ENCODE measurements around the gene CYP2S1.

Gene CYP2S1

GRCh38 chr19:41214161-41214560, 21.1 kb downstream of the CYP2S1 start:
- H3K4me3 ChIP-seq (ENCODE audit: control insufficient read depth, low read depth, low read length) = no peak overlapping the region
- TF ChIP-seq CTCF (IDR thresholded peaks at IDR 0.05; ENCODE audit: control insufficient read depth, insufficient read depth, low read depth, low read length, missing control alignments) = no peak
- no peak for DNase-seq (ENCODE audit: low read depth)

GRCh38 chr19:41217741-41218140, 24.7 kb downstream of the CYP2S1 start:
- H3K4me3 ChIP-seq (ENCODE audit: control insufficient read depth, low read depth, low read length) = no peak overlapping the region
- TF ChIP-seq CTCF (IDR thresholded peaks at IDR 0.05; ENCODE audit: control insufficient read depth, insufficient read depth, low read depth, low read length, missing control alignments) = no peak
- DNase-seq (ENCODE audit: low read depth) = no peak

GRCh38 chr19:41218249-41218614, 25.2 kb downstream of the CYP2S1 start:
- no peak overlapping the region for H3K4me3 ChIP-seq (ENCODE audit: control insufficient read depth, low read depth, low read length)
- TF ChIP-seq CTCF (IDR thresholded peaks at IDR 0.05; ENCODE audit: control insufficient read depth, insufficient read depth, low read depth, low read length, missing control alignments) = no peak
- no peak for DNase-seq (ENCODE audit: low read depth)

- peak within 1 kb of the TSS; percentile 69 for H3K4me3 ChIP-seq (ENCODE audit: control insufficient read depth, low read depth, low read length)
- DNase-seq (ENCODE audit: low read depth) = peak; percentile 56
- no peak for TF ChIP-seq CTCF (IDR thresholded peaks at IDR 0.05; ENCODE audit: control insufficient read depth, insufficient read depth, low read depth, low read length, missing control alignments)
Observed at GRCh38 chr19:41218615-41219507, 25.8 kb downstream of the CYP2S1 start, which contains the start of gene AXL. TSS of gene AXL (plus strand) at chr19:41219223. CDS start at chr19:41219393, 170 bp downstream.

GRCh38 chr19:41219924-41220567, 27.0 kb downstream of the CYP2S1 start:
- no peak for TF ChIP-seq CTCF (IDR thresholded peaks at IDR 0.05; ENCODE audit: control insufficient read depth, insufficient read depth, low read depth, low read length, missing control alignments)
- peak overlapping the region; percentile 69 for H3K4me3 ChIP-seq (ENCODE audit: control insufficient read depth, low read depth, low read length)
- no peak for DNase-seq (ENCODE audit: low read depth)

GRCh38 chr19:41220811-41221210, 27.8 kb downstream of the CYP2S1 start:
- DNase-seq (ENCODE audit: low read depth) = no peak
- H3K4me3 ChIP-seq (ENCODE audit: control insufficient read depth, low read depth, low read length) = peak overlapping the region; percentile 69
- no peak for TF ChIP-seq CTCF (IDR thresholded peaks at IDR 0.05; ENCODE audit: control insufficient read depth, insufficient read depth, low read depth, low read length, missing control alignments)

Data from AG09309 (cell line).